Sigmoid colon (tissue), 7 donors: ENCODE measurements around the gene TRIP6. TPM values are rescaled to one million over a fixed set of nuclear protein-coding genes. Genes with fewer than 3 reads are reported as not detected.
A peak's percentile ranks its signal among the peaks of the same experiment; 100 is the strongest.

Experiments
- DNase-seq: peaks from one replicate; pipeline ENCODE4 v3.0.0-alpha.2; 2019
- H3K27ac ChIP-seq, 4 donors: fragments of 200-600 bp; sonication (generic); one replicate each; pipeline ENCODE4 v1.5.1; 2016 to 2019; ENCODE audit warnings: mild to moderate bottlenecking in 1 of 4
- H3K27me3 ChIP-seq, 3 donors: fragments of 200-600 bp; sonication (generic); one replicate each; pipeline ENCODE4 v1.5.1; 2019; ENCODE audit warnings: mild to moderate bottlenecking in 1 of 3
- H3K36me3 ChIP-seq, 4 donors: fragments of 200-600 bp; sonication (generic); one replicate each; pipeline ENCODE4 v1.5.1; 2016 to 2019
- H3K4me1 ChIP-seq, 4 donors: fragments of 200-600 bp; sonication (generic); one replicate each; pipeline ENCODE4 v1.5.1; 2017 to 2019
- H3K4me3 ChIP-seq, 4 donors: fragments of 200-600 bp; sonication (generic); one replicate each; pipeline ENCODE4 v1.5.1; 2017 to 2019; ENCODE audit warnings: mild to moderate bottlenecking in 2 of 4, moderate library complexity in 1 of 4
- H3K9me3 ChIP-seq, 4 donors: fragments of 200-600 bp in 3 of 4; sonication (generic) in 3 of 4; one replicate each; pipeline versions ENCODE4 v1.5.1 to v1.6.1; 2013 to 2019
- CTCF ChIP-seq, 4 experiments: fragments of 450-650 bp in 3 of 4; fragments of 200-600 bp in 1 of 4; IDR thresholded peaks; one replicate each; pipeline ENCODE4 v1.5.1; 2016 to 2019; ENCODE audit warnings: antibody characterized with exemption in 4 of 4, mild to moderate bottlenecking in 3 of 4, moderate library complexity in 2 of 4
- EP300 ChIP-seq, 4 donors: sonication (generic); formaldehyde crosslinking; IDR thresholded peaks; one replicate each; pipeline ENCODE4 v1.6.1; 2017; ENCODE audit warnings: antibody characterized with exemption in 4 of 4
- POLR2A ChIP-seq, 2 donors: fragments of 450-650 bp; IDR thresholded peaks; one replicate each; pipeline ENCODE4 v1.6.1; 2016; ENCODE audit warnings: antibody characterized with exemption in 2 of 2, mild to moderate bottlenecking in 2 of 2, moderate library complexity in 2 of 2
- POLR2AphosphoS5 ChIP-seq, 4 donors: sonication (generic); formaldehyde crosslinking; IDR thresholded peaks; one replicate each; pipeline ENCODE4 v1.6.1; 2017; ENCODE audit warnings: antibody characterized with exemption in 4 of 4
- WGBS, 2 donors: extraction: QIAGEN DNeasy Blood & Tissue Kit; methylation state at CpG; one replicate each; pipeline ENCODE4 v1.1.7; 2013; 5-methylcytosine and 5-hydroxymethylcytosine counted together
- intact Hi-C: fragments of 100-400 bp; cut with DNase I; formaldehyde crosslinking; loops from one replicate; pipeline ENCODE4 v1.15.1; 2023
- polyA plus RNA-seq, 3 donors: library from polyadenylated mRNA; stranded (reverse); fragments of 200-250 nt; gene quantifications; one replicate each; pipeline ENCODE4 v1.2.3, GENCODE V29; 2013
- total RNA-seq, 4 donors: library from RNA; depleted of rRNA; stranded (reverse); fragments of >200 nt; gene quantifications; one replicate each; pipeline ENCODE4 v1.1.0, GENCODE V29; 2016
- donor health status: healthy with polysubstance abuse.
- donor health status: Bipolar disorder and iron deficiency.
- donor health status: healthy.

Gene TRIP6
- total and polyA plus RNA-seq, 7 donors: 12.0 to 79.7 (median 45.9) TPM

- no peak overlapping the region for H3K27ac ChIP-seq
- peaks cover 0 to 33% (median 14%) of the 10 kb centered on the region in 4 donors for H3K36me3 ChIP-seq
- peaks cover 0 to 38% (median 32%) of the 10 kb centered on the region in 4 donors for H3K4me1 ChIP-seq
These were observed 2.8 kb upstream of the TRIP6 start for GRCh38 chr7:100864263-100864845.

DNA sequence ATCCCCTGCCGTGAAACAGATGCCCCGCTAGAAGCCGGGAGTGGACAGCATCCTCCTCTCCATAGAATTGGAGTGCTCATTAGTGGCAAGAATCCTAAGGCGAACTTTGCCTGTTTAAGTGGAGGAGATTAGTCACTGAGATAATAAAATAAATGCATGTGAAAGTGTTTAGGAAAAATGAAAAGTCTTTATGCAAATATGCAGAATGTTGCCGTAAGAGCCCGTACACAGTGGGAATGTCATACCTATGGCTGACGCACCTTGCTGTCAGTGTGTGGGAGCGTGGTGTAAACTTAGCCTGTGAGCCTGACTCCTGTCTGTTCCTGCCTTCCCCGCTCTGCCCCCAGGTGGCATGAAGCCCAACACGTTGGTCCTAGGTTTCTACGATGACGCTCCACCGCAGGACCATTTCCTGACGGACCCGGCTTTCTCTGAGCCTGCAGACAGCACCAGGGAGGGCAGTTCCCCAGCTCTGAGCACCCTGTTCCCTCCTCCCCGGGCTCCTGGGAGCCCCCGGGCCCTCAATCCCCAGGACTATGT lies 1.7 kb upstream of the TRIP6 start:
- Histone ChIP-seq H3K4me3 (peak overlapping the region in 2 of 4 donors; percentile 87 to 89), H3K36me3 (peaks cover 0 to 27% (median 15%) of the 10 kb centered on the region in 4 donors), H3K27me3 (no peaks in the 10 kb centered on the region), H3K27ac (peak overlapping the region; percentile 95 to 97 (median 96)), H3K9me3 (no peaks in the 10 kb centered on the region), H3K4me1 (peaks cover 0 to 38% (median 34%) of the 10 kb centered on the region in 4 donors)
- intact Hi-C loops: loop anchor here (5.0 to 10.0 kb wide), 2 partner anchors 158 to 391 kb away; partner anchors contain the start of genes POP7 and TSC22D4
- no peak for TF ChIP-seq POLR2A (IDR thresholded peaks at IDR 0.05)
- TF ChIP-seq EP300 (IDR thresholded peaks at IDR 0.05): no peak
- TF ChIP-seq CTCF (IDR thresholded peaks at IDR 0.05): no peak
- TF ChIP-seq POLR2AphosphoS5 (IDR thresholded peaks at IDR 0.05): no peak
- 79 to 82% methylated on average over 17 of the region's 17 CpGs for WGBS, 2 donors
- DNase-seq: no peak

More at GRCh38 chr7:100864263-100864845, 2.8 kb upstream of the TRIP6 start:
- 93% methylated on average over 12 of the region's 12 CpGs for WGBS, 2 donors
- intact Hi-C loops: loop anchor here (10.0 kb wide), 1 partner anchor 390 kb away; the partner anchor contains the start of gene TSC22D4
- H3K9me3 ChIP-seq: no peaks in the 10 kb centered on the region
- H3K27me3 ChIP-seq: no peaks in the 10 kb centered on the region
- no peak overlapping the region for H3K4me3 ChIP-seq
- TF ChIP-seq POLR2A (IDR thresholded peaks at IDR 0.05): no peak
- TF ChIP-seq POLR2AphosphoS5 (IDR thresholded peaks at IDR 0.05): no peak
- TF ChIP-seq EP300 (IDR thresholded peaks at IDR 0.05): no peak
- no peak for DNase-seq

- peak in 3 of 4 donors; percentile 45 to 71 (median 58) for TF ChIP-seq POLR2AphosphoS5 (IDR thresholded peaks at IDR 0.05)
- TF ChIP-seq POLR2A (IDR thresholded peaks at IDR 0.05): peak in 1 of 2 donors; percentile 15
- TF ChIP-seq EP300 (IDR thresholded peaks at IDR 0.05): no peak
- no peak for TF ChIP-seq CTCF (IDR thresholded peaks at IDR 0.05)
- Histone ChIP-seq H3K36me3 (peaks cover 0 to 27% (median 14%) of the 10 kb centered on the region in 4 donors), H3K4me1 (peaks cover 0 to 38% (median 34%) of the 10 kb centered on the region in 4 donors), H3K9me3 (no peaks in the 10 kb centered on the region), H3K4me3 (peak overlapping the region; percentile 73 to 89 (median 82)), H3K27me3 (no peaks in the 10 kb centered on the region), H3K27ac (peak overlapping the region; percentile 95 to 97 (median 96))
- intact Hi-C loops: loop anchor here (5.0 to 10.0 kb wide), 2 partner anchors 159 to 391 kb away; partner anchors contain the start of genes POP7 and TSC22D4
- DNase-seq: peak; percentile 95
- 17 to 57% methylated on average over 46 of the region's 46 CpGs for WGBS, 2 donors
These were observed 1.1 kb upstream of the TRIP6 start for GRCh38 chr7:100865938-100866728.

GRCh38 chr7:100866729-100867039 lies 503 bp upstream of the TRIP6 start:
- Histone ChIP-seq H3K4me1 (peaks cover 0 to 38% (median 34%) of the 10 kb centered on the region in 4 donors), H3K27ac (peak overlapping the region; percentile 95 to 97 (median 96)), H3K9me3 (no peaks in the 10 kb centered on the region), H3K36me3 (peaks cover 0 to 27% (median 15%) of the 10 kb centered on the region in 4 donors), H3K27me3 (no peaks in the 10 kb centered on the region), H3K4me3 (peak overlapping the region; percentile 73 to 89 (median 82))
- TF ChIP-seq EP300 (IDR thresholded peaks at IDR 0.05): no peak
- intact Hi-C loops: loop anchor here (5.0 to 10.0 kb wide), 2 partner anchors 159 to 392 kb away; partner anchors contain the start of genes POP7 and TSC22D4
- no peak for DNase-seq
- WGBS, 2 donors: 27 to 52% methylated on average over 5 of the region's 5 CpGs

DNA sequence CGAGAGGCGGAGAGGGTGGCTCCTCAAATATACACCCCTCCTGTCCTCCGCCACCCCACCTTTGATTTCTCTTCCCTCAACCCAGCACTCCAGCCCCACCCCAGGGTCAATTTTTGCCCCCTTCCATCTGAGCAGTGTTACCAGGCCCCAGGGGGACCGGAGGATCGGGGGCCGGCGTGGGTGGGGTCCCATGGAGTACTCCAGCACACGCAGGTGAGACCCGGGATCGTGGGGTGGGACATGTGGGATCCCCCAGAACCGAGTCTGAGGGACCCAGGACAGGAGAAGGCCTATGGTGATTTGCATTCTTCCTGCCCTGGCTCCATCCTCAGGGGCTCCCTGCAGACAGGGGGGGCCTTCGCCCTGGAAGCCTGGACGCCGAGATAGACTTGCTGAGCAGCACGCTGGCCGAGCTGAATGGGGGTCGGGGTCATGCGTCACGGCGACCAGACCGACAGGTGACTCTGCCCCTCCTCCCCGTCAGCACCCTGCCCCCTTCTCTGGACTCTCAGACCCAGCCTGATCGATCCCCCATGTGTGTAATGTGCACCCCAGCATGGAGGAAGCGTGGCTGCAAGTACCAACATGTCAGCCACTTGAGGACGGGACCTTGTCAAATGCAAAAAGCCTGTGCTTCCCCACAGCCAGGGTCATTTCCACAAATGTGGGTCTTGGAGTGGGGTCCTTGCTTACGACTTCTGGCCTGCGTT lies 744 bp downstream of the TRIP6 start:
- Histone ChIP-seq H3K4me3 (peak overlapping the region; percentile 73 to 89 (median 82)), H3K4me1 (peaks cover 0 to 38% (median 34%) of the 10 kb centered on the region in 4 donors), H3K27ac (peak overlapping the region; percentile 95 to 97 (median 96)), H3K9me3 (no peaks in the 10 kb centered on the region), H3K27me3 (no peaks in the 10 kb centered on the region), H3K36me3 (peaks cover 0 to 30% (median 23%) of the 10 kb centered on the region in 4 donors)
- intact Hi-C loops: loop anchor here (5.0 to 10.0 kb wide), 2 partner anchors 161 to 393 kb away; partner anchors contain the start of genes POP7 and TSC22D4
- TF ChIP-seq EP300 (IDR thresholded peaks at IDR 0.05): no peak
- TF ChIP-seq POLR2A (IDR thresholded peaks at IDR 0.05): no peak
- peak in 1 of 4 donors; percentile 12 for TF ChIP-seq POLR2AphosphoS5 (IDR thresholded peaks at IDR 0.05)
- TF ChIP-seq CTCF (IDR thresholded peaks at IDR 0.05): no peak
- DNase-seq: no peak
- 44 to 51% methylated on average over 27 of the region's 27 CpGs for WGBS, 2 donors
